Uterus (tissue), 2 donors: ENCODE measurements around the gene NAV2.

Experiments used
- POLR2A ChIP-seq, 2 donors: fragments of 450-650 bp; IDR thresholded peaks; one replicate each; pipeline ENCODE4 v1.6.1; 2016; ENCODE audit warnings: antibody characterized with exemption in 2 of 2, mild to moderate bottlenecking in 1 of 2, moderate library complexity in 1 of 2
- TF ChIP-seq, protein P1 (sequence below), 4 experiments: fragments of 200-600 bp in 2 of 4; fragments of 450-650 bp in 2 of 4; sonication (generic) in 2 of 4; IDR thresholded peaks; one replicate each; pipeline ENCODE4 v1.5.1; 2016 to 2019; ENCODE audit warnings: antibody characterized with exemption in 4 of 4, mild to moderate bottlenecking in 2 of 4, moderate library complexity in 1 of 4

GRCh38 chr11:19995145-19995544 lies 282.5 kb downstream of the NAV2 start:
- TF ChIP-seq, protein P1, sequence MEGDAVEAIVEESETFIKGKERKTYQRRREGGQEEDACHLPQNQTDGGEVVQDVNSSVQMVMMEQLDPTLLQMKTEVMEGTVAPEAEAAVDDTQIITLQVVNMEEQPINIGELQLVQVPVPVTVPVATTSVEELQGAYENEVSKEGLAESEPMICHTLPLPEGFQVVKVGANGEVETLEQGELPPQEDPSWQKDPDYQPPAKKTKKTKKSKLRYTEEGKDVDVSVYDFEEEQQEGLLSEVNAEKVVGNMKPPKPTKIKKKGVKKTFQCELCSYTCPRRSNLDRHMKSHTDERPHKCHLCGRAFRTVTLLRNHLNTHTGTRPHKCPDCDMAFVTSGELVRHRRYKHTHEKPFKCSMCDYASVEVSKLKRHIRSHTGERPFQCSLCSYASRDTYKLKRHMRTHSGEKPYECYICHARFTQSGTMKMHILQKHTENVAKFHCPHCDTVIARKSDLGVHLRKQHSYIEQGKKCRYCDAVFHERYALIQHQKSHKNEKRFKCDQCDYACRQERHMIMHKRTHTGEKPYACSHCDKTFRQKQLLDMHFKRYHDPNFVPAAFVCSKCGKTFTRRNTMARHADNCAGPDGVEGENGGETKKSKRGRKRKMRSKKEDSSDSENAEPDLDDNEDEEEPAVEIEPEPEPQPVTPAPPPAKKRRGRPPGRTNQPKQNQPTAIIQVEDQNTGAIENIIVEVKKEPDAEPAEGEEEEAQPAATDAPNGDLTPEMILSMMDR (IDR thresholded peaks at IDR 0.05): no peak
- TF ChIP-seq POLR2A (IDR thresholded peaks at IDR 0.05): no peak
